ENCODE results near the gene TNRC6B. TPM values are rescaled to one million over a fixed set of nuclear protein-coding genes. Genes with fewer than 3 reads are reported as not detected.

Gene TNRC6B
- total RNA-seq, 1 donor: 26.4 TPM

DNA sequence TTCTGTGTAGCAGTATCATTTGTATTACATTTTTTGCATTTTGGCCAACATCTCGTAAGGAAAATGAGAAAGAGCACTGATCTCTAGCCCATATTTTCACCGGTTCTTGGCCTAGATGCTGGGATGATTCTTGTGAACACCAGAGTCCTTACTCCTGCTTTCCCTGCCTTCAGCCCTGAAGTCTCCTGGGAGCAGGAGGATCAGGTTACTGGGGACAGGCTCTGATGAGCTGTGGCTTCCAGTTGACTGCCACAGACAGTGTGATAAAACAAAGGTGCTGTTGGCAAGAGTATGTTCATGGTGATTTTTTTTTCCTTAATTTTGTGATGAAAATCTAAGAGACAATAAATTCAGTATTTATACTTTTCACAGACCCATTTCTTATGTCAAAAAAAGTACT lies 134.3 kb downstream of the TNRC6B start:
- peaks cover 2% of the 10 kb centered on the region for H3K79me2 ChIP-seq (ENCODE audit: insufficient read depth, low read length)
- no peak overlapping the region for H3K4me2 ChIP-seq (ENCODE audit: insufficient read depth, low read length)
- no peak for DNase-seq (ENCODE audit: insufficient read length, low spot score, missing footprints)
- H4K20me1 ChIP-seq (ENCODE audit: insufficient read depth, low read length): peaks cover 10% of the 10 kb centered on the region
- H3K27me3 ChIP-seq (ENCODE audit: insufficient read depth, low read length): no peaks in the 10 kb centered on the region
- no peaks in the 10 kb centered on the region for H3K9me3 ChIP-seq (ENCODE audit: low read depth, low read length)
- peaks cover 66% of the 10 kb centered on the region for H3K36me3 ChIP-seq (ENCODE audit: insufficient read depth, low read length)
- no peak for TF ChIP-seq CTCF (IDR thresholded peaks at IDR 0.05; ENCODE audit: extremely low read depth, low read depth, low read length)
- peaks cover 22% of the 10 kb centered on the region for H3K4me1 ChIP-seq (ENCODE audit: insufficient read depth, low read length)
- no peak overlapping the region for H3K4me3 ChIP-seq (ENCODE audit: insufficient read depth, low read length)
- H2AFZ ChIP-seq (ENCODE audit: low read length): no peak overlapping the region
- no peak overlapping the region for H3K27ac ChIP-seq (ENCODE audit: low read depth, low read length)

- peaks cover 10% of the 10 kb centered on the region for H4K20me1 ChIP-seq (ENCODE audit: insufficient read depth, low read length)
- no peaks in the 10 kb centered on the region for H3K27me3 ChIP-seq (ENCODE audit: insufficient read depth, low read length)
- no peak overlapping the region for H3K4me3 ChIP-seq (ENCODE audit: insufficient read depth, low read length)
- no peaks in the 10 kb centered on the region for H3K9me3 ChIP-seq (ENCODE audit: low read depth, low read length)
- H3K4me1 ChIP-seq (ENCODE audit: insufficient read depth, low read length): peaks cover 22% of the 10 kb centered on the region
- H3K4me2 ChIP-seq (ENCODE audit: insufficient read depth, low read length): no peak overlapping the region
- TF ChIP-seq CTCF (IDR thresholded peaks at IDR 0.05; ENCODE audit: extremely low read depth, low read depth, low read length): no peak
- H2AFZ ChIP-seq (ENCODE audit: low read length): no peak overlapping the region
- DNase-seq (ENCODE audit: insufficient read length, low spot score, missing footprints): no peak
- H3K79me2 ChIP-seq (ENCODE audit: insufficient read depth, low read length): peaks cover 2% of the 10 kb centered on the region
- no peak overlapping the region for H3K27ac ChIP-seq (ENCODE audit: low read depth, low read length)
- peaks cover 69% of the 10 kb centered on the region for H3K36me3 ChIP-seq (ENCODE audit: insufficient read depth, low read length)
Measured at GRCh38 chr22:40313007-40313406, 135.3 kb downstream of the TNRC6B start.

DNA sequence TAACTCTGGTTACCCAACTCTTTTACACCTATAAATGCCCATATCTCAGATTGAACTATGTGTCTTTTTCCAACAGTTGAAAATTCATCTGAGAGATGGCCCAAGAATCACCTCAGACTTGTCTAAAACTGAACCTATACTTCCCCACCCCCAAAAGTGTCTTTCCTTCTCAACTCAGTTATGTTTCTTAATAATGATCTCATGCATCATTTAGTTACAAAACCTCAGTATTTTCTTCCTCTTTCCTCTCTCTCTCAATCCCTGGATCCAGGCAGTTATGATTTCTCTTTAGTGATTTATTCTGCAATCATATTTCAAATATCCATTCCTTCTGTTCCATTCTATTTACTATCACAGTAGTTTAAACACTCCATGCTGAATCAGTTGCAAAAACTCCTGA lies 136.3 kb downstream of the TNRC6B start:
- Histone ChIP-seq H3K36me3 (ENCODE audit: insufficient read depth, low read length) (peaks cover 60% of the 10 kb centered on the region), H3K4me3 (ENCODE audit: insufficient read depth, low read length) (no peak overlapping the region), H2AFZ (ENCODE audit: low read length) (no peak overlapping the region), H4K20me1 (ENCODE audit: insufficient read depth, low read length) (peaks cover 10% of the 10 kb centered on the region), H3K27ac (ENCODE audit: low read depth, low read length) (no peak overlapping the region), H3K4me1 (ENCODE audit: insufficient read depth, low read length) (peaks cover 21% of the 10 kb centered on the region), H3K4me2 (ENCODE audit: insufficient read depth, low read length) (no peak overlapping the region), H3K79me2 (ENCODE audit: insufficient read depth, low read length) (peaks cover 2% of the 10 kb centered on the region), H3K27me3 (ENCODE audit: insufficient read depth, low read length) (no peaks in the 10 kb centered on the region), H3K9me3 (ENCODE audit: low read depth, low read length) (no peaks in the 10 kb centered on the region)
- no peak for DNase-seq (ENCODE audit: insufficient read length, low spot score, missing footprints)
- no peak for TF ChIP-seq CTCF (IDR thresholded peaks at IDR 0.05; ENCODE audit: extremely low read depth, low read depth, low read length)

DNA sequence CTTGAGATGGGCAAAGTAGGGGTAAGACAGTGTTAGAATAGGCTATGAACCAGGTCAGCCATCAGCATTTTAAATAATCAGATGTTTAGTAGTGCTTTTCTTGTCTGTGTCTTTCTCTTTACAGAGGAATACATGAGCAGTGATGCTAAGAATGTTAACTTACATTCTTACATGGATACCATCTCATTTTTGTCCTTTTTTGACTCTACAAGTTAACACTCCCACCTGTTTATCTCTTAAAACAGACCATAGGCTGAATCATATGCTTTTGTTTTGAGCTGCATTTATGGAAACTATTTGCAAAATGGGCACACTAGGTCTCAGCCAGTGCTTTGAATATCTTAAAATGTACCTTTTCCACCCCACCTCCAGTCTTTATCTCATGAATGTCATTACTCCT lies 143.0 kb downstream of the TNRC6B start:
- no peak overlapping the region for H3K4me3 ChIP-seq (ENCODE audit: insufficient read depth, low read length)
- H3K27ac ChIP-seq (ENCODE audit: low read depth, low read length): no peak overlapping the region
- H3K4me1 ChIP-seq (ENCODE audit: insufficient read depth, low read length): no peaks in the 10 kb centered on the region
- H4K20me1 ChIP-seq (ENCODE audit: insufficient read depth, low read length): no peaks in the 10 kb centered on the region
- H3K27me3 ChIP-seq (ENCODE audit: insufficient read depth, low read length): no peaks in the 10 kb centered on the region
- no peak overlapping the region for H3K4me2 ChIP-seq (ENCODE audit: insufficient read depth, low read length)
- H3K36me3 ChIP-seq (ENCODE audit: insufficient read depth, low read length): peaks cover 49% of the 10 kb centered on the region
- no peak overlapping the region for H2AFZ ChIP-seq (ENCODE audit: low read length)
- no peak for TF ChIP-seq CTCF (IDR thresholded peaks at IDR 0.05; ENCODE audit: extremely low read depth, low read depth, low read length)
- H3K9me3 ChIP-seq (ENCODE audit: low read depth, low read length): no peaks in the 10 kb centered on the region
- H3K79me2 ChIP-seq (ENCODE audit: insufficient read depth, low read length): no peaks in the 10 kb centered on the region
- DNase-seq (ENCODE audit: insufficient read length, low spot score, missing footprints): no peak
